Loucy (cell line): ENCODE data around the gene IL1A.

Source experiments
- CTCF ChIP-seq: fragments of 200-600 bp; sonication (generic); conservative IDR thresholded peaks from 2 replicates; pipeline ENCODE4 v1.5.1; 2014; ENCODE audit warnings: mild to moderate bottlenecking, antibody characterized with exemption, low read length
- EZH2phosphoT487 ChIP-seq: fragments of 200-600 bp; IDR thresholded peaks from 2 replicates; pipeline ENCODE4 v1.6.1; 2018; ENCODE audit warnings: antibody characterized with exemption, mild to moderate bottlenecking, moderate library complexity, borderline replicate concordance

GRCh38 chr2:112790305-112790704 is 6.0 kb upstream of the IL1A start:
- TF ChIP-seq CTCF, result no peak
- no peak for TF ChIP-seq EZH2phosphoT487
